Mesothelial cell of epicardium (in vitro differentiated cells): ENCODE data around the gene PHACTR2. TPM values are rescaled to one million over a fixed set of nuclear protein-coding genes. Genes with fewer than 3 reads are reported as not detected.
"Not testable (repeated sequence)": the region's sequence is repeated elsewhere in the genome, so short reads cannot be mapped to it uniquely, and the experiment has no call there.

Source experiments
- DNase-seq, 2 experiments: peaks; one replicate each; pipeline ENCODE4 v3.0.0; 2021; ENCODE audit warnings: low spot score in 2 of 2; ENCODE audit not compliant: unreplicated experiment in 2 of 2
- H3K27ac Mint-ChIP-seq: 2 replicates; pipeline ENCODE4 v1.8.0; 2021; ENCODE audit warnings: mixed read lengths
- H3K27me3 Mint-ChIP-seq: 2 replicates; pipeline ENCODE4 v1.8.0; 2021; ENCODE audit warnings: low read depth, mixed read lengths
- H3K36me3 Mint-ChIP-seq: 2 replicates; pipeline ENCODE4 v1.8.0; 2021; ENCODE audit warnings: mixed read lengths
- H3K4me1 Mint-ChIP-seq: 2 replicates; pipeline ENCODE4 v1.8.0; 2021; ENCODE audit warnings: mixed read lengths
- H3K4me3 Mint-ChIP-seq: 2 replicates; pipeline ENCODE4 v1.8.0; 2021; ENCODE audit warnings: mild to moderate bottlenecking, moderate library complexity, mixed read lengths
- H3K9me3 Mint-ChIP-seq: 2 replicates; pipeline ENCODE4 v1.8.0; 2021; ENCODE audit warnings: mixed read lengths
- CTCF ChIP-seq: fragments of 200-600 bp; sonication (generic); IDR thresholded peaks from one replicate; pipeline ENCODE4 v1.5.0; 2021; ENCODE audit warnings: antibody characterized with exemption; ENCODE audit not compliant: unreplicated experiment
- total RNA-seq: library from RNA; stranded (reverse); gene quantifications from 3 replicates; pipeline ENCODE4 v1.2.1, GENCODE V29; 2021

Gene PHACTR2
- total RNA-seq, 1 donor from 2014 or later = 124 TPM

- Mint-ChIP-seq H3K4me3 (no peak overlapping the region), H3K27ac (no peak overlapping the region), H3K36me3 (peaks cover 70% of the 10 kb centered on the region), H3K4me1 (no peaks in the 10 kb centered on the region), H3K27me3 (no peaks in the 10 kb centered on the region), H3K9me3 (peaks cover 24% of the 10 kb centered on the region)
- no peak for DNase-seq
- TF ChIP-seq CTCF = no peak
Observed at GRCh38 chr6:143792402-143793279, 114.9 kb downstream of the PHACTR2 start.

GRCh38 chr6:143793280-143793619, 115.5 kb downstream of the PHACTR2 start:
- TF ChIP-seq CTCF = no peak
- H3K36me3 Mint-ChIP-seq = peaks cover 75% of the 10 kb centered on the region
- no peak overlapping the region for H3K4me3 Mint-ChIP-seq
- no peaks in the 10 kb centered on the region for H3K4me1 Mint-ChIP-seq
- DNase-seq = no peak
- H3K27ac Mint-ChIP-seq = no peak overlapping the region
- peaks cover 30% of the 10 kb centered on the region for H3K9me3 Mint-ChIP-seq
- H3K27me3 Mint-ChIP-seq = no peaks in the 10 kb centered on the region

GRCh38 chr6:143796551-143796950, 118.8 kb downstream of the PHACTR2 start:
- not testable (repeated sequence) for DNase-seq, H3K4me1 Mint-ChIP-seq, H3K27me3 Mint-ChIP-seq, H3K27ac Mint-ChIP-seq, H3K4me3 Mint-ChIP-seq
- Mint-ChIP-seq H3K36me3 (peaks cover 79% of the 10 kb centered on the region), H3K9me3 (peaks cover 57% of the 10 kb centered on the region)

- not testable (repeated sequence) for H3K4me1 Mint-ChIP-seq, H3K27ac Mint-ChIP-seq, DNase-seq, H3K4me3 Mint-ChIP-seq, H3K27me3 Mint-ChIP-seq
- Mint-ChIP-seq H3K9me3 (peaks cover 45% of the 10 kb centered on the region), H3K36me3 (peaks cover 74% of the 10 kb centered on the region)
Observed at GRCh38 chr6:143798487-143798886, 120.7 kb downstream of the PHACTR2 start.

GRCh38 chr6:143802833-143803565, 125.2 kb downstream of the PHACTR2 start:
- TF ChIP-seq CTCF = no peak
- H3K4me3 Mint-ChIP-seq = no peak overlapping the region
- H3K27ac Mint-ChIP-seq = no peak overlapping the region
- peaks cover 57% of the 10 kb centered on the region for H3K36me3 Mint-ChIP-seq
- no peaks in the 10 kb centered on the region for H3K4me1 Mint-ChIP-seq
- no peaks in the 10 kb centered on the region for H3K27me3 Mint-ChIP-seq
- DNase-seq = no peak
- H3K9me3 Mint-ChIP-seq = peaks cover 29% of the 10 kb centered on the region

GRCh38 chr6:143803769-143804568, 126.2 kb downstream of the PHACTR2 start:
- Mint-ChIP-seq H3K36me3 (peaks cover 52% of the 10 kb centered on the region), H3K4me1 (no peaks in the 10 kb centered on the region), H3K4me3 (no peak overlapping the region), H3K27ac (no peak overlapping the region), H3K9me3 (peaks cover 20% of the 10 kb centered on the region), H3K27me3 (no peaks in the 10 kb centered on the region)
- no peak for DNase-seq
- no peak for TF ChIP-seq CTCF
